DMS 273 (cell line): ENCODE results near the gene CYTH3.
"Not testable (repeated sequence)": the region's sequence is repeated elsewhere in the genome, so short reads cannot be mapped to it uniquely, and the experiment has no call there.

Experiments
- DNase-seq: peaks from one replicate; lab custom pipeline; 2025; ENCODE audit not compliant: unreplicated experiment; lab: John Stamatoyannopoulos, UW

The CYTH3 gene

GRCh38 chr7:6198689-6199595, 73.5 kb downstream of the CYTH3 start:
- DNase-seq, result no peak

DNA sequence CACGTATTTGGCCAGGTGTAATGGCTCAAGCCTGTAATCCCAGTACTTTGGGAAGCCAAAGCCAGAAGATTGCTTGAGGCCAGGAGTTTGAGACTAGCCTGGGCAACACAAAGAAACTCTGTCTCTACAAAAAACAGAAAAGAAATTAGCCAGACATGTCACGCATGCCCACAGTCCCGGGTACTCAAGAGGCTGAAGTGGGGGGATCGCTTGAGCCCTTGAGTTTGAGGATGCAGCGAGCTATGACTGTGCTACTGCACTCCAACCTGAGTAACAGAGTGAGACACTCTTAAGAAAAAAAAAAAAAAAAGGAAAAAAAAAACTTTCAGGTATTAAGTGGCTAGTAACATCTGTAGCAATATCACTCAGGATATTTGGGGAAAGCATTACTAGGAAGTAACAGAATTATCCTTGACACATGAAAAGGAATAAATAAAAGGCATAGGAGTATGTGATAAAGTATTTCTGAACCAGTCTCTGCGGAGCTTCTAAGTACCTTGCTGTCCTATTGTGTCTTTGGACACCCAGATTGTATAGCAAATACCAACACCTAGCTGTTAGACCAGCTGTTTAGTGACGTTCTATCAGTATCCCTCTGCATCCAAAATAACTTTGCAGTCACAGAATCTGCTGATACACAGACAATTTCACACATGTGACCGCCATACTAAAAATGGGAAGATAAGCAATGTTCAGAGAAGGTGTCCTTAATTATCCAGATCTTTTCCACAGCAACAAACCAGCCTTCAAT, 74.4 kb downstream of the CYTH3 start:
- DNase-seq, result no peak

DNA sequence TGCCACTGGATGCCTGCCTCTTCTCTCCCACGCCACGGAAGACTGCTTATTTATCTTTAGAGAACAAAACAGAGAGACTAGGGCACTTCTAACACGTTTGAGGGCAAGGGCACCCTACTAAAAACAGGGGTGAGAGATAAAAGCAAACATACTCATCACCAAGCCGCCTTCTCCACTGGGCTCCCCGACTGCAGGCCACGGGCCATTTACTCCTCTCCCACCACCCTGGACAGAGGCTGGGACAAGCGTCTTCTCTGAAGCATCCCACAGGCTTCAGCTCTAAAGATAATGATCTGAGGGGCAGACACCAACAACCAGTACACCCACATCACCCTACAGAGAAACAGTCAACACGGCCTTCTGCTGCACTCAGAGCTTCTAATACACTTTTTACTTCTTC, 78.7 kb downstream of the CYTH3 start:
- DNase-seq, result no peak

GRCh38 chr7:6190563-6190962, 81.9 kb downstream of the CYTH3 start:
- not testable (repeated sequence) for DNase-seq

DNA sequence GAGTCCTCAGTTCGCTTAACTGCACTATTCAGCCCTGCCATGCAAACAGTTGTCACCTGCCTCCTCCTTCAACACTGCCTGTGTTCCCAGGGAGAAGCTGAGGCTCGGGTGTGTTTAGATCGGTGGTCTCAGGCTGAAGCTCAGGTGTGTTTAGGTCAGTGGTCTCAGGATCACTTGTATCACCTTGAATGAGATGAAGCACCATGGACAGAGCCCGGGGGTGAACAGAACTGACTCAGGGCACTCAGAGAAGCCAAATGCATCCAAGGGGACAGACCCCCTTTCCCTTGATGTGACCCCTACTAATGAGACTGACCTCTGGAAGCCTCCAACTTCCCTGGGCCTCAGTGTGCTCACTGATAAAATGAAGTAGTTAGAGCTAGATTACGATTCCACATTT, 84.0 kb downstream of the CYTH3 start:
- no peak for DNase-seq

GRCh38 chr7:6186577-6186976, 85.8 kb downstream of the CYTH3 start:
- DNase-seq, result no peak

DNA sequence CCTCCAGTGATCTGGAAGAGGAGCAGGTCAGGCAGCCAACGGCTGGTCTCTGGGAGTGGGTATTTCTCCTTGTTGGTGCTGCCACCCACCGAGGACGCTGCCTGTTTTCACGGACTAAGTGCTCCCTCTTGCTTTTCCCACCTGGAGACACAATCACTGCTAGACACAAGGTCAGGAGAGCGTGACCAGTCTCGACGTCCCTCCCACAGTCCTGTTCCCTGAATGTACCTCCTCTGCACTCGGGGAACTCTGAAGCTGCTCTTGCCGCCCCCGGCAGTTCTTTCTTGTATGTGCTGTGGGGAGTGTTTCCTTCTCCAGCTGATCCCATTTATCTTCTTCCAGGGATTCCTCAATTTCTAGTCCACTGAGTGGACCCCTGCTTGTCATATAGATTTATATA, 89.4 kb downstream of the CYTH3 start:
- DNase-seq, result no peak

DNA sequence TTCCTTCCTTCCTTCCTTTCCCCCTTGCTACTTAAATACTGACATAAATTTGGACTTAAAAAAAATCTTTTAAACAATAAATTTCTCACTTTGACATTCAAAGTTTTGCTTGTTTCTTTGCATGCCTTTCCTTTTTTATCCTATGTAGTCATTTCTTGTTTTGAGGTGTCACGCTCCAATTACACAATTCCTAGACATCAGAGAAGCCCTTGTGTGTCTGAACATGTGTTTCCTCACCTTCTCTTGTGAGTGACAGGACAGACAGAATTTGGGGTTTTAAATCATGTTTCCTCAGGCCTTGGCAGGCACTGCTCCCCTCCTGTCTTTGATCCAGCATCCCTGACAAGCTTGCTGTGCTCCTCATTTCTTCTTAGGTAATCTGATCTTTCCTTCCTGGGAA, 91.3 kb downstream of the CYTH3 start:
- DNase-seq, result no peak

DNA sequence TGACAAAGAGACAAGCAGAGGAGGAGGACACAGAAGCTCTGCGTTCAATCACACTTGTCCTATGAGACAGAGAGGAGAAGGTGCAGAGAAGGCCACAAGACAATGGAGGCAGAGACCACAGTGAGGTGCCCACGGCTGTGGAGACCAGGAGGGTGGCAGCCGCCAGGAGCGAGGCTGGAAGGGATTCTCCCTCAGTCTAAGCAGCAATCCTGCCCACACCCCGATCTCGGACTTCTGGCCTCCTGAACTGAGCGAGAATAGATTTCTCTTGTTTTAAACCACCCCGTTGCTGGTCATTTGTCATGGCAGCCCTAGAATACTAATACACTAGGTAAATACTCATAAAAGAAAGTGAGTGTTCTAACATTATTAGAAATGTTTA, 92.1 kb downstream of the CYTH3 start:
- DNase-seq, result no peak

DNA sequence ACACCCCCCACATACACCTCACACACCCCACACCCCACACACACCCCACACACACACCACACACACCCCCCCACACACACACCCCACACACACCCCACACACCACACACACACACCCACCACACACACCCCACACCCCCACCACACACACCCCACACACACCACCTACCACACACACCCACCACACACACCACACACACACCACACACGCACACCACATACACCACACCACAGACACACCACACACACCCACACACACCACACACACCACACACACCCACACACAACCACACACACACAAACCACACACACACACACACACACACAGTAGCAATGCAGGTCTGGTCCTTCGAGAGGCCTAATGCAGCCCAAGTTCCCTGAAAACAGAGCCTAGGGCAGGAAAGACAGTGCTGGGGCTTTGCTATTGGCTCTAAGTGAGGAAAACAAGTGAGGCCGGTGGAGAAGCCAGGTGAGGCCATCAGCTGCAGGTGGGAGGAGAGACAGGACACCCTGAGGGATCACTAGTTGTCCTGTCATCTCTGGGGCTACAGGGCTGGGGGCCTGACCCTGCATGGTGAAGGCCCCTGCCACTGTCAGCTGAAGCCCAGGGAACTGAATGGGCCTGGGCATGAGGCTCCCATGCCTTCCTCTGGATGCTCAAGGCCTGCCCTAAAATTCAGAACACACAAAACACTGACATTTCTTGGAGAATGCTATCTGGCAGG, 92.6 kb downstream of the CYTH3 start:
- no peak for DNase-seq

DNA sequence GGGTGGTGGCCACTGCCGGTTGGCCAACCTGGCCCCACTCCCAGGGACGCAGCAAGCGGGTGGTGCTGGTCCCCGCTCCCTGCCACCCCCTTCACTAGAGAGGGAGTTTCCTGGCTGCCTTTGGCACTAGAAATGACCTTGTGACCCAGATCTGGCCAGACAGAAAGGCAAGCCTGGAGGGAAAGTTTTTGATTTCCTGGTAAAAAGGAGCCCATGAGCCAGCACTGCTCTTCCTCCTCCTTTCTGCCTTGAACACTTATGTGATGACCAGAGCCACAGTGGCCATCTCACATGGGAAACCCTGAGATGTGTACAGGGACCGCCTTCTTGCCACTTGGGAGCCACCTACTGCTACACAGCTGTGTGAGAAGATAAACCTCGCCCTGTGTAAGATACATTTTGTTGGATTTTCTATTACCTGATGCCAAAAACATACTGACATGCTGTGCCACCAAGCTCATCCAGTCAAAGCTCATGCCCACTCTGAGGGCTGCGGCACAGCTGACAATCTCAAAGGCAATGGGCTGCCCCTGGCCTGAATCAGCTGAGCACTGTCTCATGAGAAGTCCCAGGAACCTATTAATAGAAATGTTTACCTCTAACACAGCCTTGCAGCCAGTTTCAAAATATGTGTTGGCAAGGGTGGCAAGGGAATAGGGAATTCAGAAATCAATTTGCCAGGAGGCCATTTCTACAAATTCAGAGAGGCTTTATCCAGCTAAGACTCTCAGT, 94.0 kb downstream of the CYTH3 start:
- DNase-seq, result no peak

DNA sequence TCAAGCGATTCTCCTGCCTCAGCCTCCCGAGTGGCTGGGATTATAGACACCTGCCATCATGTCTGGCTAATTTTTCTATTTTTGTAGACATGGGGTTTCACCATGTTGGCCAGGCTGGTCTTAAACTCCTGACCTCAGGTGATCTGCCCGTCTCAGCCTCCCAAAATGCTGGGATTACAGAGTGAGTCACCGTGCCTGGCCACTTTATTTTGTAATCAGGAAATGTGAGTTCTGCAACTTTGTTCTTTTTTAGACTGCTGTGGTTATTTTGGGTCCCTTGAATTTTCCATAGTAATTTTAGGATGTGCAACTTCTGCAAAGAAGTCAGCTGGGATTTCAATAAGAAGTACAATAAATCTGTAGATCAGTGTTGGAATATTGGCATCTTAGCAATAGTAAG, 96.8 kb downstream of the CYTH3 start:
- no peak for DNase-seq

DNA sequence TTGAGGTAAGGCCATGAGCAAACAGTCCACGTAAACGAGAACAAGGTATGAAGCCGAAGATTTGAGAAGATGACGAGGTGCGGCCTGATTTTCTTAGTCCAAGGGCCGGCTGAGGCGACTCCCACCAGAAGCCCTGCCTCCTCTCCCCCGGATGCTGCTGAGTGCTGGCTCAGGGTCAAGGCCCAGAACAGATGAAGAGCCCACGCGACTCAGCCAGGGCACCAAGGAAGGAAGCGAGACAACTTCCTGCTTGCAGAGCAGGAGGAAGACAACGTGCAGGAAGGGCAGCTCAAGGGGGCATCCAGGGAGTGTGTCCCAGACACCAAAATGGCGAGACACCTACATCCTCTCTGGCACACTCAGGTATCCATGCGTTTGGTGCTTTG, 99.5 kb downstream of the CYTH3 start:
- no peak for DNase-seq

DNA sequence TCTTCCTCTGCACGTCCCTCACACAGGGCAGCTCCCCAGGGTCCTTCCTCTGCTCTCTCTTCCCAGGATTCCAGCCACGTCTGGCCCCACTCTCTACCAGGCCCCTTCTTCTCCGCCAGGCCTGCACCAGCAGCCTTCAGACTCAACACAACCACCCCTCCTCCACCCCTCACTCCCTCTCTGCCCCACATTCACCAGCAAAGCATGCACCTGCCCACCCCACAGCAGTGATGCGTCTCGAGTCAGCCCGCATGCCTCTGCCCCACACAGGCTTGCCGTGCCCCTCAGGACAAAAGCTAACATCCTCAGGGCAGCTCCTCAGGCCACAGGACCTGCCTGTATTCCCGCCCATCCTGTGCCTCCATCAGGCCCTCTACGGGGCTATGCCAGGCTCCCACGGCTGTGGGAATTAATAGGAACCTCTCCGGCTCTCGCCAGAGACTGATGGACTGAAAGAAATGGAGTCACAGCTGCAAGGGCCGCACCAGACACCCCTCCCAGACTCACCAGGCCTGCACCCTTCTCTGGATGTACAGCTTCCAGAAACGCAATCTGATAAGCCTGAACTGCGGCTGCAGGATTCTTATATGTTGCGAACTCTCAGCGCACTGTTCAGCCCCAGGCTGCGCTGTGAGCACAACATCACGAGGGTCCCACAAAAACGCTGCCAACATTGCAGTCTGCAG, 100.1 kb downstream of the CYTH3 start:
- DNase-seq, result no peak

- DNase-seq, result no peak
Measured at GRCh38 chr7:6171532-6172223, 100.7 kb downstream of the CYTH3 start.

- DNase-seq, result no peak
Measured at GRCh38 chr7:6170571-6171531, 101.6 kb downstream of the CYTH3 start.

- DNase-seq, result no peak
Measured at GRCh38 chr7:6169805-6170520, 102.5 kb downstream of the CYTH3 start.

- DNase-seq, result no peak
Measured at GRCh38 chr7:6168477-6168868, 104.0 kb downstream of the CYTH3 start.
